GM12801 (cell line): ENCODE measurements around the gene APEH.

ENCODE experiments used
- TF ChIP-seq, protein P1 (sequence below): IDR thresholded peaks from one replicate; pipeline ENCODE4 v1.5.1; 2011; ENCODE audit warnings: control low read depth; ENCODE audit not compliant: insufficient read length; ENCODE audit errors: extremely low read depth

The APEH gene

DNA sequence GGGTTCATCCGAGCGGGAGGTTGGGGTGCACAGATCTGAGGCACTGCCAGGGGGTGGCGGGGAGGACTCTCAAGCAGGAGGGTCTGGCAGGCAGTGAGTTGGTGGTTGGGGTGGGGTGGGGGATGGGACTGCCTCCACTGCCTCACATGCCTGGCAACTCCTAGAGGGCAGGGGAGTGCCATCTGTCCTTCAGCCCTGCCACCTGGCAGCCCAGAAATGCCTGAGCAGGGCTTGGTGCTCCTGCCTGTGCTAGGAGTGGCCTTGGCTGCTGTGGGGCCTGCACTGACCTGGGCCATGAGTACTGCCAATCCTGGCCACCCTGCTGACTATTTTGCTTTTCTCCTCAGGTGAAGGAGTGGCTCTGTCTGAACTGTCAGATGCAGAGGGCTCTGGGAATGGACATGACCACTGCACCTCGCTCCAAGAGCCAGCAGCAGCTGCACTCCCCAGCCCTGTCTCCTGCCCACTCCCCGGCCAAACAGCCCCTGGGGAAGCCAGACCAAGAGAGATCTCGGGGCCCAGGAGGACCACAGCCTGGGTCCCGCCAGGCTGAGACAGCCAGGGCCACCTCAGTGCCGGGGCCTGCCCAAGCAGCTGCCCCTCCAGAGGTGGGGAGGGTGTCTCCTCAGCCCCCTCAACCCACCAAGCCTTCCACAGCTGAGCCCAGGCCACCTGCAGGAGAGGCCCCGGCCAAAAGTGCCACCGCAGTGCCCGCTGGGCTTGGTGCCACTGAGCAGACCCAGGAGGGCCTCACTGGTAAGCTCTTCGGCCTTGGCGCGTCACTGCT, 32.0 kb upstream of the APEH start:
- TF ChIP-seq, protein P1, sequence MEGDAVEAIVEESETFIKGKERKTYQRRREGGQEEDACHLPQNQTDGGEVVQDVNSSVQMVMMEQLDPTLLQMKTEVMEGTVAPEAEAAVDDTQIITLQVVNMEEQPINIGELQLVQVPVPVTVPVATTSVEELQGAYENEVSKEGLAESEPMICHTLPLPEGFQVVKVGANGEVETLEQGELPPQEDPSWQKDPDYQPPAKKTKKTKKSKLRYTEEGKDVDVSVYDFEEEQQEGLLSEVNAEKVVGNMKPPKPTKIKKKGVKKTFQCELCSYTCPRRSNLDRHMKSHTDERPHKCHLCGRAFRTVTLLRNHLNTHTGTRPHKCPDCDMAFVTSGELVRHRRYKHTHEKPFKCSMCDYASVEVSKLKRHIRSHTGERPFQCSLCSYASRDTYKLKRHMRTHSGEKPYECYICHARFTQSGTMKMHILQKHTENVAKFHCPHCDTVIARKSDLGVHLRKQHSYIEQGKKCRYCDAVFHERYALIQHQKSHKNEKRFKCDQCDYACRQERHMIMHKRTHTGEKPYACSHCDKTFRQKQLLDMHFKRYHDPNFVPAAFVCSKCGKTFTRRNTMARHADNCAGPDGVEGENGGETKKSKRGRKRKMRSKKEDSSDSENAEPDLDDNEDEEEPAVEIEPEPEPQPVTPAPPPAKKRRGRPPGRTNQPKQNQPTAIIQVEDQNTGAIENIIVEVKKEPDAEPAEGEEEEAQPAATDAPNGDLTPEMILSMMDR: no peak

- TF ChIP-seq, protein P1: no peak
Measured at GRCh38 chr3:49642708-49643145, 31.4 kb upstream of the APEH start.

GRCh38 chr3:49644684-49645083, 29.5 kb upstream of the APEH start:
- TF ChIP-seq, protein P1: no peak

DNA sequence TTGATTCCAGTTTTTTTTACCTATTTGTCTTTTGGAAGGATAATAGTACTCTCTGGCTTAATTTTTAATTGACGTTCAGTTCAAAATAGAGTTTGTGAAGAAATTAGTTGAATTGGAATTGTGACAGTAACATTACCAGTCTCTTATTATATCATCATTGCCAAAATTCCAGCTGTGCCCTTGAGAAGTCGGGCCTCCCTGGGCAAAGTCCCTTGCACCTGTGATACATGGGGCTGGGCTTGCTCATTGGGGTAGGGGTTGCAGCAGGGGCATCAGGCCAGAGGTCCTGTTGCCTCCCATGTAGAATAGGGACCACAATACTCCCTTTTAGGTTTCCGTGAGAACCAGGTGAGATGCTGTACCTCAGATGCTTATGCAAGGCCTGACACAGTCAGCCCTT, 27.9 kb upstream of the APEH start:
- TF ChIP-seq, protein P1: no peak

DNA sequence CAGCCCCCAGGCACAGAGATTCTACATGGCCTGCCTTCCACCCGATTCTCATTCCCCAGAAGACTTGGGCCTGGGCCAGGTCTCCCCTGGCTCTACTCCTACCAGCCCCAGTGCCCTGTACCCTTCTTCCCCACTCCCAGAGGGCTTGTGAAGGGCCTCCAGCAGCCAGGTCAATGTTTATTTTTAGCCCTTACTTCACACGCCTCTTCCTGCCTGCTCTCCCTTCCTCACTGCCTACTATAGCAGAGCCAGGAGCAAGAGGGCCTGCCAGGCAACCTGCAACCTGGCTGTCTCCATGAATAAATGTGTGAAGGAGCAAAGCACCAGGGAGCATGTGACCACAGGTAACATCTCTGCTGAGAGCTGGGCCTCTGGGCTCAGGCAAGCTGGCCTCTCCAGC, 26.4 kb upstream of the APEH start:
- TF ChIP-seq, protein P1: no peak

GRCh38 chr3:49648354-49649019, 25.7 kb upstream of the APEH start:
- TF ChIP-seq, protein P1: no peak

DNA sequence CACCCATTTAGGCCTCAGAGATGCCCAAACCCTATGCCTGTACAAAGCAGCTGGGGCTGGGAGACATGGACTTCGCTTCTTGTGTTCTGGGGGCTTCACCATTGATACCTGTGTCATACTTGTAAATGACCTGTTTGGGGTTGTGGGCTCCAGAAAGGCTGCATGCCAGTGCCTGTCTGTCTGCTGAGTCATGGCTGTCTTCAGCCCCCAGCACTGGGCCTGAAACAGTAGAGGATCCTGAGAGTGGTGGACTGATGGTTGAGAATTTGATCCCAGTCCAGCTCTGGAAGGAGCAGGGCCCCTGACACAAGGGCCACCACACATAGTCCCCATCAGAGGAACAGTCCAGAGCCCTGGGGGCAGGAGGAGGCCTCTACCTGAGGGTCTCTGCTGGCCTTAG, 24.6 kb upstream of the APEH start:
- TF ChIP-seq, protein P1: no peak
